22Rv1 (cell line): Measurements from ENCODE around the gene ITPR3.

Experiments
- H3K27ac ChIP-seq: fragments of 450-650 bp; 2 replicates; pipeline ENCODE4 v1.5.1; 2017
- ZFX ChIP-seq: fragments of 450-650 bp; IDR thresholded peaks from 2 replicates; pipeline ENCODE4 v1.6.1; 2017; ENCODE audit warnings: antibody characterized with exemption, borderline replicate concordance
- TF ChIP-seq, protein P1 (sequence below): fragments of 450-650 bp; IDR thresholded peaks from 2 replicates; pipeline ENCODE4 v1.5.1; 2017; ENCODE audit warnings: mild to moderate bottlenecking

Gene ITPR3

DNA sequence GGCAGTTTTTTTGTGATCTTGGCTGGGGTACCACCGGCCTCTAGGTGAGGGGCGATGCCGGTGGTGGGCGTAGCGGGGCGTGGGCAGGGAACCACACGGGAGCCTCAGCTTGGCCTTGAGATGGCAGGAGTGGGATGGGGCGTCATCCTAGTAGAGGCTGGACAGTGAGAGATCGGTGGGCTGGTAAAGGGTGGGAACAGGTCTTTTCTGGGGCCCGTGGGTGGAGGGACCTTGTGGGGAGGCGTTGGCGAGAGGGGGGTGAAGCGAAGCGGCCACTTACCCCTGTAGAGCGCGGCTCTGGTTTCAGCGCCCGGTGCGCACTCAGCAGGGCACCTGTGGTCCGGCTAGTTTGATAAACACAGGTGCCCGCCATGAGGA, 12.0 kb downstream of the ITPR3 start:
- peak overlapping the region; percentile 57 for H3K27ac ChIP-seq

DNA sequence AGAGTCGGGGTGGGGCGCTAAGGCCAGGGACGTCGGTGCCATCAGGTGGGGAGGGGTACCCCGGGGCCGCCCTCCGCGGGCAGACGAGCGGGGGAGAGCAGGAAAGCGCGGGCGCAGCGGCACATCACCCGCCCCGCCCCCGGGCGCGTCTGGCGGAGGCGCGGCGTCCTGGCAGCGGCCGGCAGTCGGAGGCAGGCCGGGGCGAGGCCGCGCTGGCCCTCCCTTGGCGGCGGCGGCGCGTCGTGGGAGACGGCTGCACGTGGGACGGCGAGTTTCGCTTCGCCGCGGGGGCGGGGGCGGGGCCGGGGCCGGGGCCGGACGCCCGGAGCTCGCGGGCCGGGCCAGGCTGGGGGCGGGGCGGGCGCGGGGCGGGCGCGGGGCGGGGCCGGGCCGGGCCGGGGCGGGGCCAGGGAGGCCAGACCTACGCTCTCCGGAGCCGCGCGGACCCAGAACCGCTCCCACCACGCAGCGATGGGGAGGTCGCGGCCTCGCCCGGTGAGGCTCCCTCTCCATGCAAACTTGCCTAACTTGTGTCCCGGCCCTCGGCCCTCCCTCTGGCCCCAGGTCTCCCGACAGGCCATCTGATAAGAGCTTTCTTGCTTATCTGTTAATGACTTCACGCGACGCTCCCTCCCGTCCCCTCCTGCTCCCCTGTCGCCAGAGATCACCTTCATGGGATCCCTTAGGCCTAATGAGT, 12.5 kb downstream of the ITPR3 start:
- TF ChIP-seq ZFX, result no peak
- TF ChIP-seq, protein P1, sequence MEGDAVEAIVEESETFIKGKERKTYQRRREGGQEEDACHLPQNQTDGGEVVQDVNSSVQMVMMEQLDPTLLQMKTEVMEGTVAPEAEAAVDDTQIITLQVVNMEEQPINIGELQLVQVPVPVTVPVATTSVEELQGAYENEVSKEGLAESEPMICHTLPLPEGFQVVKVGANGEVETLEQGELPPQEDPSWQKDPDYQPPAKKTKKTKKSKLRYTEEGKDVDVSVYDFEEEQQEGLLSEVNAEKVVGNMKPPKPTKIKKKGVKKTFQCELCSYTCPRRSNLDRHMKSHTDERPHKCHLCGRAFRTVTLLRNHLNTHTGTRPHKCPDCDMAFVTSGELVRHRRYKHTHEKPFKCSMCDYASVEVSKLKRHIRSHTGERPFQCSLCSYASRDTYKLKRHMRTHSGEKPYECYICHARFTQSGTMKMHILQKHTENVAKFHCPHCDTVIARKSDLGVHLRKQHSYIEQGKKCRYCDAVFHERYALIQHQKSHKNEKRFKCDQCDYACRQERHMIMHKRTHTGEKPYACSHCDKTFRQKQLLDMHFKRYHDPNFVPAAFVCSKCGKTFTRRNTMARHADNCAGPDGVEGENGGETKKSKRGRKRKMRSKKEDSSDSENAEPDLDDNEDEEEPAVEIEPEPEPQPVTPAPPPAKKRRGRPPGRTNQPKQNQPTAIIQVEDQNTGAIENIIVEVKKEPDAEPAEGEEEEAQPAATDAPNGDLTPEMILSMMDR, result no peak
- H3K27ac ChIP-seq, result peak overlapping the region; percentile 57

More for the DNA sequence above, 12.0 kb downstream of the ITPR3 start:
- TF ChIP-seq, protein P1, result no peak
- no peak for TF ChIP-seq ZFX

DNA sequence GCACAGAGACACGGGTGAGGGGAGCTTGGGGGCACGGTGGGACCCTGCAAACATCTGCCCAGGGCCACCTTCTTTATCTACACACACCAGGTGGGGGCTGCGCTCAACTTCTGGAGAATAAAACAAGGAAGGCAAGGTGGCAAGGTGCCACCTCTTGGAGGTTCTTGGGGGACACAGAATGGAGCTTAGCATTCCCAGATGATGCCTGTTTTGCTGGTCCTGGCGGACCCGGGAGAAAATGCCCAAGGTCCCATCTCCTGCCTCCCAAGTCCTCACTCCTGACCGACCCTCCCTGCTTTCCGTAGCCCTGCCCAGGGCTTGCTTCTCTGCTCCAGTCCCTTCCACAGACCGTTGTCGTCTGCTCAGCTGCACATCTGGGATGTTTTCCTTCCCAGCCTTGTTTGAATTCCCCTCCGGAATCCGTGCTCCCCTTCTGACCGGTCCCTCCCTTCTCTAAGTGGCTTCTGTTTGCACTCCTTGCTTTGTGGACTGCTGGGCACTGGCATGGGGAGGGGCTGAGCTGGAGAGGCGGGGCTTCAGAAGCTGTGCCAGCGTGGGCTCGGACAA, 13.1 kb downstream of the ITPR3 start:
- TF ChIP-seq, protein P1, result no peak
- TF ChIP-seq ZFX, result no peak
- H3K27ac ChIP-seq, result no peak overlapping the region

DNA sequence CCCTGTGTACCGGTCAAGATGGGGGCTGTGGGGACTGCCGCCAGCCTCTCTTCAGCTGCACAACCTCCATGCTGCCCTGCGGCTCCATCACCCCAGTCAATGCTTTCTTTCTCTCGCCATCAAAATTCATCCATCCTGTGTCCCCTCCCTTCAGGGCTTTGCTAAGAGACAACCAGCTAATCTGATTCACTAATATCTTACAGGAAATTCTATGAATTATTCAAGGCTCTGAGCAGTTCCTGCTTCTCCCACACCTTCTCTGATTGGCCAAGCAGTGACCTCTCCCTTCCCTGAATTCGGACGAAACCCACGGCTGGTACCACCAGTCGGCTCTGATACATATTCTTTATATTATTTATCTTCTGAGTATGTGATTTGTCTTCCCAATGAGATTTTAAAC, 13.8 kb downstream of the ITPR3 start:
- no peak overlapping the region for H3K27ac ChIP-seq
- TF ChIP-seq, protein P1, result no peak
- no peak for TF ChIP-seq ZFX

DNA sequence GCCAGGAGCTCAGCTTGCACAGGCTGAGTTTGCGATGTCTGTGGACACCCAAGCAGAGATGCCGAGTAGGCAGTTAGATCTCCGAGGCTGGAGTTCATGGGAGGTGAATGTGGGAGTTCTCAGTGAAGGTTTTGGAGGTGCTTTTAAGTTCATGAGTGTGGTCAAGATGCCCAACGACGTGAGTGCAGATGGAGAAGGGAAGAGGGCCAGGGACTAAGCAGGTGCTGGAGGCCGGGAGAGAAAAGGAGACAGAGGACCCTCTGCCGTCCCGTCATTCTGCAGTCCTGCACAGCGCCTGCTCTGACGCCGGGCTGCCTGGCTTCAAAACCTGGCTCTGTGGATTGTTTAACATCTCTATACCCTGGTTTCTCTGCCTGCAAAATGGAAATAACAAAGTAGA, 15.5 kb downstream of the ITPR3 start:
- TF ChIP-seq, protein P1, result no peak
- TF ChIP-seq ZFX, result no peak

DNA sequence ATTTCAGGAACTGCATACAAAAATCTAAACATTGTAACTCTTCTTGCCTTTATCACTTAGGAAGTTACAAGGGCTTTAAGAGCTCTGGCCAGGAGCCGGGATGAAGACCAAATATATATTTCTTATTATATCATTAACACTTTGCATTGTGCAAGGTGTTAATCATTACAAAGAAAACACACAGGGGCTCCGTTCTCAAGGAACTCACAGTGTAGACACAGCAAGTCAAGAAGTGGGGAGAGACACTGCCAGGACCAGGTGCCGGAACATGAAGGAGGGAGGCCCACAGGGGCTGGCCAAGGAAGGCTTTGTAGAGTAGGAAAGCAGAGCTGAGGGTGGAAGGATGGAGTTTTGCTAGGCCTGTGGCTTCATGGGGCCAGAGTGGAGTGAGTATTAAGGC, 17.4 kb downstream of the ITPR3 start:
- no peak overlapping the region for H3K27ac ChIP-seq

More for the DNA sequence above, 15.5 kb downstream of the ITPR3 start:
- H3K27ac ChIP-seq, result no peak overlapping the region

DNA sequence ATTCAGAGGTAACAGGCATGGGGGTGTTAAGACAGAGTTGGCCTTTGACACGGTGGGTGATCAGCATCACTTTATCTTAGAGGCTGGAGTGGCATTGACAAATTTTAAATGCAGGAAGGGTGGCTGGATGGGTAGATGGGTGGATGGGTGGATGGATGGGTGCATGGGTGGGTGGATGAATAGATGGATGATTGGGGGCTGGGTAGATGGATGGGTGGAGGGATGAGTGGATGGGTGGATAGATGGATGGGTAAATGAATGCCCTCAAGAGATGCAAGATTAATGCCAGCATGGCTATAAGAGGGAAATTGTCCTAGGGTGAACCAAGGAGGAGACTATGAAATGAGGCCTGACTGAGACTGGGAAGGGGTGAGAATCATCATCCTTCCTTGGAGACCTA, 18.4 kb downstream of the ITPR3 start:
- TF ChIP-seq, protein P1, result no peak
- TF ChIP-seq ZFX, result no peak
- no peak overlapping the region for H3K27ac ChIP-seq

More for the DNA sequence above, 17.4 kb downstream of the ITPR3 start:
- TF ChIP-seq, protein P1, result no peak
- no peak for TF ChIP-seq ZFX
